SH-SY5Y (cell line): ENCODE measurements around the gene SPATA46.

Experiments
- GATA2 ChIP-seq: IDR thresholded peaks from 2 replicates; pipeline ENCODE4 v1.6.1; 2011; ENCODE audit warnings: mild to moderate bottlenecking, low read depth, low read length
- GATA3 ChIP-seq: IDR thresholded peaks from 2 replicates; pipeline ENCODE4 v1.6.1; 2011; ENCODE audit warnings: low read depth, mild to moderate bottlenecking, low read length, moderate library complexity

DNA sequence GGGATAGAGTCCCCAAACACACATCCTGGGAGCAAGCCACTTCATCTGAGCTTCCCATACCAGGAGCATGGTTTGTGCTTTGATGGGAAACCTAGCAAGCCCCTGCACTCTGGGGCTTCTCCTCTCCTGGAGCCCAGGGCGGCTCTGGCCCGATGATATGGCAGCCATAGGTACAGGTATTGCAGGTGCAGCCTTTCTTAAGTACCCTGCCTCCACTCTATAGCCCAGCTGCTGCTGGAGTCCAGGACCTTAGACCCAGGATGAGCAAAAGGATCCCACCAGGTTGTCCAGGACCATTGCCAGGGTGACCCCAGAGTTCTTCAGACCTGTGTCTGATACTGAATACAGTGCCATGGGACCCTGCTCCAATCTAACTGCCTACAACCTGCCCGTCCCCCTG lies 9.0 kb upstream of the SPATA46 start:
- no peak for TF ChIP-seq GATA2
- no peak for TF ChIP-seq GATA3
